Measurements from ENCODE around the gene DOCK1.

Gene DOCK1

DNA sequence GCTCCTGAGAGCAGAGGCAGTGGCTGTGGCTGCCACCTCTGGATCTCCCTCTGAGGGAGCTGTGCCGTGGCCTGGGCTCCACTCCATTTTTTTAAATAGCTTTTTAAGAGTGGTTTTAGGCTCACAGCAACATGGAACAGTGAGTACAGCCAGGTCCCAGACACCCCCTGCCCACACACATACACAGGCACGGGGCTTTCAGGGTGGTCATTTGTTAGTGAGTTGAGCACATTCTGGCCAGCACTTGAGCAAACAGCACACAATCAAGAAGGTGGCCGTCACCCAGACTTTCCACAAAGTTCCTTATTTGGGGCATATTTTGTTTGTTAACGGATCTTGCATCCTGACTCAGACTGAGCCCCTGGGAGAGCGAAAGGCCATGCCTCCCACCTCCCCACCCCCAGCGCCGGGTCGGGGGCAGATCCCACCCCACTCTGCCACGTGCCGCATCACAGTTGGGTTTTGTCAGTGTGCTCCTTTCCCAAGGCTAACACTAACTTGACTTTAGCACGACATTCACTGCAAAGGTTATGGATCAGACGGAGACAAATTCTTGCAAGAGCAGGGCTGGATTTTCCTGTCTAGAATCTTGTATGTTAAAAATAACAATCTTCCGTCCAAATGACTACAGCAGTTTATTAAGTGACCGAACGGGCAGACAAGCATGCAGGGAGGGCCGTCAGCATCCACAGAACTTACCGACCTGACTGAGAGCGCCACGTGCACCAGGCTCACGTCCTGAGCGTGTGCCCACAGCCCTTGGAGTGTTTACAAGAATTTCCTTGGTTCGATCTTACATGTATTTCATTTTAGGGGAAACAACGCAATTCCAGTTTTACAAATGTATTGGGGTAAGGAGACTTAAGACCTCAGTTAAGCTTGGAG lies 487.4 kb downstream of the DOCK1 start:
- no peak for ATAC-seq (ENCODE audit: insufficient read depth, low read depth)

DNA sequence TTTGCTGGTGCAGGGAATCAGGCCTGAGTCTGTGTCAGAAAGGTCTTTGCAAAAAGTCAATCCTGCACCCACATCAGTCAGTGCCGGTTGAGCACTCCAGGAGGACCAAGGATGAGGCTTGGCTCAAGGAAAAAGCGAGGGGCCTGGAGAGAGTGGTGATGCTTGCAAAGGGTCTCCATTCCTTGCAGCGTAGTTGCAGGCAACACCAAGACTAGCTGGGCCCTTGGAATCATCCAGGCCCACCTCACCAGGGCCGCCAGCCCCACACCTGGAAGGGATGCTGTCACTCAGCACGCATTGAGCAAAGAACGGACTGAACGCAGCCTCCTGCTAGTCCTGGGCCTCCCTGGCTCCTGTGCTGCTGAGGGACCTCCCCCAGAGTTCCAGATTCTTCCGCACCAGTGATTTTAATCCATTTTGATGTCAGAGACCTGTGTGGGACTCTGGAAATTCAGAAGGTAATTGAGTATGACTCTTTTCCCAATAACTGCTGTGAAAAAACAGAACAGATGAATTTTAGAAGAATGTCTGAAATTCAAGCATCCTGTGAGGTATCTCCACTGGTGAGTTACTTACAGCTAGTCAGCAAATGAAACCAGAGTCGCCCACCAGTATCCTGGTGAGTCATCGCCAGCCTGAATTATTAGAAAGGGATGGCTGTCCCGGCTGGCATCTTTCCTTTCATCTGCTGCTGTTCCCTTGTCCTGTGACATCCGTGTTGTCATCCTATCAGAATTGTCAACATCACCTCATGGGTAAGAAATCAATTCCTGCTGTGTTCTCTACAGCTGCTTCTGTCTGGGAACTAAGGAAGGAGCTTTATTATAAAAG lies 493.1 kb downstream of the DOCK1 start:
- H3K9ac ChIP-seq (ENCODE audit: low read depth, low read length) = no peak overlapping the region
- H3K36me3 ChIP-seq (ENCODE audit: insufficient read depth, low read length) = no peaks in the 10 kb centered on the region
- H3K79me2 ChIP-seq (ENCODE audit: insufficient read depth, low read length) = no peaks in the 10 kb centered on the region
- H3K4me1 ChIP-seq (ENCODE audit: insufficient read depth, low read length) = no peaks in the 10 kb centered on the region
- DNase-seq (no peak), ATAC-seq (ENCODE audit: insufficient read depth, low read depth) (no peak)
- no peaks in the 10 kb centered on the region for H3K9me3 ChIP-seq (ENCODE audit: insufficient read depth, low read length, severe bottlenecking)
- no peak overlapping the region for H3K4me3 ChIP-seq (ENCODE audit: low read depth in 1 of 2, low read length in 2 of 2)
- TF ChIP-seq, protein P1, sequence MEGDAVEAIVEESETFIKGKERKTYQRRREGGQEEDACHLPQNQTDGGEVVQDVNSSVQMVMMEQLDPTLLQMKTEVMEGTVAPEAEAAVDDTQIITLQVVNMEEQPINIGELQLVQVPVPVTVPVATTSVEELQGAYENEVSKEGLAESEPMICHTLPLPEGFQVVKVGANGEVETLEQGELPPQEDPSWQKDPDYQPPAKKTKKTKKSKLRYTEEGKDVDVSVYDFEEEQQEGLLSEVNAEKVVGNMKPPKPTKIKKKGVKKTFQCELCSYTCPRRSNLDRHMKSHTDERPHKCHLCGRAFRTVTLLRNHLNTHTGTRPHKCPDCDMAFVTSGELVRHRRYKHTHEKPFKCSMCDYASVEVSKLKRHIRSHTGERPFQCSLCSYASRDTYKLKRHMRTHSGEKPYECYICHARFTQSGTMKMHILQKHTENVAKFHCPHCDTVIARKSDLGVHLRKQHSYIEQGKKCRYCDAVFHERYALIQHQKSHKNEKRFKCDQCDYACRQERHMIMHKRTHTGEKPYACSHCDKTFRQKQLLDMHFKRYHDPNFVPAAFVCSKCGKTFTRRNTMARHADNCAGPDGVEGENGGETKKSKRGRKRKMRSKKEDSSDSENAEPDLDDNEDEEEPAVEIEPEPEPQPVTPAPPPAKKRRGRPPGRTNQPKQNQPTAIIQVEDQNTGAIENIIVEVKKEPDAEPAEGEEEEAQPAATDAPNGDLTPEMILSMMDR (IDR thresholded peaks at IDR 0.05; ENCODE audit: borderline replicate concordance, extremely low read depth, low read length, poor library complexity, severe bottlenecking) = no peak
- no peak for TF ChIP-seq EZH2 (IDR thresholded peaks at IDR 0.05; ENCODE audit: borderline replicate concordance, low read depth, low read length, severe bottlenecking)
- H3K4me2 ChIP-seq (ENCODE audit: insufficient read depth, low read length) = no peak overlapping the region
- no peak overlapping the region for H2AFZ ChIP-seq (ENCODE audit: low read depth, low read length)
- no peak overlapping the region for H3K27ac ChIP-seq (ENCODE audit: low read length)
- no peaks in the 10 kb centered on the region for H3K27me3 ChIP-seq (ENCODE audit: insufficient read depth, low read length, poor library complexity)
- H4K20me1 ChIP-seq (ENCODE audit: insufficient read depth, low read length) = 0 out of 2 replicates have a peak, but pooled peaks cover 3% of the 10 kb centered on the region

More for the DNA sequence above, 487.4 kb downstream of the DOCK1 start:
- Histone ChIP-seq H3K9me3 (ENCODE audit: insufficient read depth, low read length, severe bottlenecking) (no peaks in the 10 kb centered on the region), H3K4me3 (ENCODE audit: low read depth in 1 of 2, low read length in 2 of 2) (no peak overlapping the region), H3K79me2 (ENCODE audit: insufficient read depth, low read length) (no peaks in the 10 kb centered on the region), H3K27me3 (ENCODE audit: insufficient read depth, low read length, poor library complexity) (no peaks in the 10 kb centered on the region), H3K4me1 (ENCODE audit: insufficient read depth, low read length) (no peaks in the 10 kb centered on the region), H2AFZ (ENCODE audit: low read depth, low read length) (no peak overlapping the region), H3K27ac (ENCODE audit: low read length) (no peak overlapping the region), H3K36me3 (ENCODE audit: insufficient read depth, low read length) (no peaks in the 10 kb centered on the region), H3K4me2 (ENCODE audit: insufficient read depth, low read length) (no peak overlapping the region), H3K9ac (ENCODE audit: low read depth, low read length) (no peak overlapping the region), H4K20me1 (ENCODE audit: insufficient read depth, low read length) (no peaks in the 10 kb centered on the region)
- no peak for DNase-seq
- no peak for TF ChIP-seq EZH2 (IDR thresholded peaks at IDR 0.05; ENCODE audit: borderline replicate concordance, low read depth, low read length, severe bottlenecking)
- TF ChIP-seq, protein P1 (IDR thresholded peaks at IDR 0.05; ENCODE audit: borderline replicate concordance, extremely low read depth, low read length, poor library complexity, severe bottlenecking) = no peak

DNA sequence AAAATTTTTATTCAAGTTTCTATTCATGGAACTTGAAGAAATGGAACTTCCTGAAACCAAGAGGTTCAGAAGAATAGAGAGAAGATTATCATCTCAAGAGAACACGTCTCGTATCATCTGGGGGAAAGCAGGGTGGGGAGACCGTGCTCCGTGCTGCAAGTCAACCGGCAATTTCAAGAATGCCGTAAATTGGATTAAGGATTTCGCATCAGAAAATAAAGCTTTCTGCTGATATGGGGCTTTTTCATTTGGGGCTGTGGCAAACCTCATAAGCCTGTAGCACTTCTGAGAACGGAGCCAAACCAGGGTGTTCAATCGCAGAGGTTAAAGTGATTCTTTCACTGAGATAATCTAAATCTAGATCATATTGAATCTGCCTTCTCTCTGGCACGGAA lies 493.7 kb downstream of the DOCK1 start:
- Histone ChIP-seq H3K4me3 (ENCODE audit: low read depth in 1 of 2, low read length in 2 of 2) (no peak overlapping the region), H2AFZ (ENCODE audit: low read depth, low read length) (no peak overlapping the region), H3K27ac (ENCODE audit: low read length) (no peak overlapping the region), H3K9me3 (ENCODE audit: insufficient read depth, low read length, severe bottlenecking) (no peaks in the 10 kb centered on the region), H3K4me2 (ENCODE audit: insufficient read depth, low read length) (no peak overlapping the region), H3K4me1 (ENCODE audit: insufficient read depth, low read length) (no peaks in the 10 kb centered on the region), H4K20me1 (ENCODE audit: insufficient read depth, low read length) (0 out of 2 replicates have a peak, but pooled peaks cover 3% of the 10 kb centered on the region), H3K79me2 (ENCODE audit: insufficient read depth, low read length) (no peaks in the 10 kb centered on the region), H3K9ac (ENCODE audit: low read depth, low read length) (no peak overlapping the region), H3K36me3 (ENCODE audit: insufficient read depth, low read length) (no peaks in the 10 kb centered on the region), H3K27me3 (ENCODE audit: insufficient read depth, low read length, poor library complexity) (no peaks in the 10 kb centered on the region)
- no peak for ATAC-seq (ENCODE audit: insufficient read depth, low read depth)
- no peak for DNase-seq
- TF ChIP-seq EZH2 (IDR thresholded peaks at IDR 0.05; ENCODE audit: borderline replicate concordance, low read depth, low read length, severe bottlenecking) = no peak
- TF ChIP-seq, protein P1 (IDR thresholded peaks at IDR 0.05; ENCODE audit: borderline replicate concordance, extremely low read depth, low read length, poor library complexity, severe bottlenecking) = no peak

All from DND-41 (cell line).